ENCODE results near the gene DOK7.
A peak's percentile ranks its signal among the peaks of the same experiment; 100 is the strongest.

DOK7 gene

DNA sequence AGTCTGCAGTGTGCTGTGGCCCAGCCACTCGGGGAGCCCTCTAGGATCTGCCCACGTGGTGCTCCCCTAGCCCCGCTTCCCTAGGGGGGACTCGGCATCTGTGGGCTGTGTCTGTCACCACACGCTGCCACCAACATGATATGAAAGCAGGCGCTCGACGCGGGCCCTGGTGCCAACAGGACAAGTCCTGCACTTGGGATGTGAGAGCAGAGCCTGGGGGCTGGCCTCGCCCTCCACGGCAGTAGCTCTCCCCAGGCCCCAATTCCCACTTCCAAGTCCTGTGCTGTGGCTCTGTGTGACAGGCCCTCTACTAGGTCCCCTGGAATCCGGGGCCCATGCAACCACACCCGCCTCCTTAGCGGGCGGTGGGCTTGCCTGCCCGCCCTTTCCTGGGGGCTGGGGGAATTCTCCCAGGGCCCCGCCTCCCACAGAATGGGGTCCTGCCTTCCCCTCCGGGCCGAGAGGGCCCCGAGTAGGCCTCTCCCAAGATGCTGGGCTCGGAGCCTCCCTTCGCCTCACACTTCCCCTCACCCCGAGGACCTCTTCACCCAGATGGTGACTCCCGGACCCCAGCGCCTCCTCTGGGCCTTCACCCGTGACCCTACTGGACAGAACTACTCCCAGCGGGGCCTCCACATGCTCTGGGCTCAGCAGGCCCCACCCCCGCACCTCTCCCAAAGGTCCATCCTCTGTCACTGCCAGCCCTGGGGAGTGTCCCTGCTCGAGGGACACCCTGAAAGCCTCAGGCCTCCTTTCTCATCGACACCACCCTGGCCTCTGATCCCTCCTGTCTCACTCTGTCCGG is 57.9 kb downstream of the DOK7 start:
- no peak for DNase-seq (ENCODE audit: low read depth)

DNA sequence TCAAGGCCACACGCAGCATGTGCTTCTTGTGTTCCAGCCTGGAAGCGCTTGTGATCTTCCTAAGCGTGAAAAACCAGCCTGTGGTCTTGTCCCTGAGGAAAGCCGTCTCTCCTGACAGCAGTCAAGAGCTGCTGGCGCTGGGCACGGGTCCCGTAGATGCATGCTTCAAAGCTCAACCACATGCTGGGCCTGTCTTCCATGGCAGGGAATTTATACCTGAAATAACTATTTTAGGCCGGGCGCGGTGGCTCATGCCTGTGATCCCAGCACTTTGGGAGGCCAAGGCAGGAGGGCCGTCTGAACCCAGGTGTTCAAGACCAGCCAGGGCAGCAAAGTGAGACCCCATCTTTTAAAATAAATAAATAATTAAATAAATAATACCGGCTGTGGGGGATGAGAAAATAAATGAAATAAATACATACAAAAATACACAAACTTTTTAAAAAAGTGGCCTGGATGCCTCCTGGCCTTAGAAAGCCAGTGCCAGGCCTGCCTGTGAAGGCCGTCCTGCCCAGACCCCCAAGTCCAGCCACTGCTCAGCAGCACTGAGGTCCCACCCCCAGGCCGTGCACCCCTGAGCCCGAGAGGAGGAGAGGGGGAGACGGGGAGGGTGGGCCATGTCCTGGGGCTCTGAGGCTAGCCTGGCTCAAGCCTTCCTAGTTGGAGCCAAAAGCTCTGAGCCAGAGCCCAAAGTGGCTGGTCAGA is 58.7 kb downstream of the DOK7 start:
- DNase-seq (ENCODE audit: low read depth), result no peak

DNA sequence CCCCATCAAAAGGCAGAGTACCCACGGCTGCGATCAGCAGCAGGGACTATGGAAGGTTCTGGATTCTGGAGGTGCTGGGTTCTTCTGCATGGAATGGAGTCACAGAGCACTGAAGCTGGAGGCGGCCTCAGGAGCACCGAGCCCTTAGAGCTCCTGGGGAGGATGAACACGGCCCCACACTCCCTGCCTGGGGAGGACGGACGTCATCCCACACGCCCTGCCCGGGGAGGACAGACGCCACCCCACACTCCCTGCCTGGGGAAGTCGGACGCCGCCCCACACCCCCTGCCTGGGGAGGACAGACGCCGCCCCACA is 59.2 kb downstream of the DOK7 start:
- no peak for DNase-seq (ENCODE audit: low read depth)

DNA sequence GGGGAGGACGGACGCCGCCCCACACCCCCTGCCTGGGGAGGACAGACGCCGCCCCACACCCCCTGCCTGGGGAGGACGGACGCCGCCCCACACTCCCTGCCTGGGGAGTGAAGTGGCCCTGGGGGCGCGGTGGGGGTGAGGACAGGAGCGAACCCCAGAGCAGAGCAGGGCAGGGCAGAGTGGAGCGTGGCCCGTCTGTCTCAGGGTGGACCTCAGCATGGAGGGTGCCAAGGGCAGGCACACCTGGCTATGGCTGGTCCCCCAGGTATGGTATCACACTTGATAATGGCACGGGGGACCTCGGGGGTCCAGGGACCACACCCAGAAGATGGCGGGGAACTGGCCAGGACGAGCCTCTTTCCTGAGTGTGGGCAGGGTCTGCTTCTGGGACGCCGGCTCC is 59.5 kb downstream of the DOK7 start:
- no peak for DNase-seq (ENCODE audit: low read depth)

DNA sequence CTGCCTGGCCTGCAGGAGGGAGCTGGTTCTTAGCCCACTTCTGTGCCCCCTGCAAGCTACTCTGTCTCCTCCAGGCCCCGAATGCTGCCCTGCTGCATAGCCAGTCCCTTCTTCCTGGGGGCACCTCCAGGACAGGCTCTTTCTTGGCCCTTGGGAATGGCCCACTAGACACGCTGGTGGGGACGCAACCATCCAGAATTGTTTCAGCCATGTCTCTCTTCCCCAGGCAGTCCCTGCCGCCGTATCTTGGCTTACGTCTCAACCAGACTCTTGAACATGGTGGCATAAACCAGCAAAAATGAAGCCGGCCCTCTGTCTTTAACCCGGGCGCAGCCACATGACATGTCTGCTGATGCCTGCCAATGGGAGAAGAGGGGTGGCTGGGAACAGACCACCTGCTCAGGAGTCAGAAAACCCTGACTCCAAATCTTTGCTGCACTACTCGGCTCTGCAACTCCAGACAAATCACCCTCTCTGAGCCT is 60.1 kb downstream of the DOK7 start:
- DNase-seq (ENCODE audit: low read depth), result no peak

DNA sequence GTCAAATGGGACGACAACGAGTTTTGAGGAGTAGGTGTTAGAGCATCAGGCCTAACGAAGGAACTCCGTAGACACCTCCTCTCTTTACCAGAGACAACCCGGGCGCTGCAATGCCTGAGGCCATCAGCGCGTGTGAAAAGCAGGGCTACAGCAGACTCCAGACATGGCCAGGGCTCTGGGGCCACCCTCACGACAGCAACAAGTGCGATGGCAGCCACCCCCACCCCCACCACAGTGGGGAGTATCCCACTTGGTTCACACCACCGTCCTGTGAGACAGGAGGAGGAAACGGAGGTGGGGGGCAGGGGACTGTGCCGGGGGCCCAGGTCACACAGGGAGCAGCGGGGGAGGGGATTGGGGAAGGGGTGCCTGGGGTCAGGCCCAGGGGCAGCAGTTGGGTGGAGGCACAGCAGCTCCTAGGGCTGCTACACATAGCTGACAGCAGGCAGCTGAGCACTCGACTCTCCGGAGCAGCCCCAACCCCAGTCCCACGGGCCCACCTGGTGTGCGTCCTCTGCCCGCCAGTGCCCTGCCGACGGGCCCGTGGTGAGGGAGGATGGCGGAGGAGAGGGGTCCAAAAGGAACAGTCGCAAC is 60.6 kb downstream of the DOK7 start:
- DNase-seq (ENCODE audit: low read depth), result no peak

DNA sequence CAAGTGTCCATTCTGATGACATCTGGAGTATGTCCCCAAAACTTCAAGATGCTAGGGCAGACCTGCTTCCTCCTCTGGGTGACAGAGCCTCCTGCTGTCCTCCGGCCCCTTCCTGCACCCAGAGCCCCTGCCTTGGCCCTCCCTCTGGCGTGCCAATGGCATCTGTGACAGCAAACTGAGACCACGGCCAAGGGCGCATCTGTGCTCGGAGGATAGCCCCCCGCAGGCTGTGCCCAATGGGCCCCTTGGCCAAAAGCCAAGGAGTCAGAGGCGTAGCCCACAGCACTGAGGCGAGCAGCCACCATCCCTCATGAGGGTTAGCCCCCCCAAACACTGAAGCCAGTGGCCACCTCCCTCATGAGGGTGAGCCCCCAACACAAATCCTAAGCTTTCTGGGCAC is 61.2 kb downstream of the DOK7 start:
- DNase-seq (ENCODE audit: low read depth), result no peak

DNA sequence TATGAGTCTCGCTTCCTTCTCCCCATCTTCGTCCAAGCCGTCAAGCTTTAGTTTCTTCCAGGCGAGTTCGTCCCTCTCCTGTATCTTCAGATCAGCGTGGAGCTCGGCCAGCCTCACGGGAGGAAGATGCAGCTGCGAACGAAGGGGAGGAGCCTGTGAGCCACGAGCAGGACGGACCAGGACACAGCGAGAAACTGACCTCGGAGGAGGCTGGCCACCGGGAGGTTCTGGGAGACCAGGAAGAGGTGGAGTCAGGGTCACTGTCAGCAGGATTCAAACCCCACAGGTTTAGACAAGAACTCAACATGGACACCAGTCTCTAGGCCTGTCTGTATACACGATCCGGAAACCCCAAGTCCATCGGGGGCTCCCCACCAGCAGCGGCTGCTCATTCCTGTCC is 61.8 kb downstream of the DOK7 start:
- DNase-seq (ENCODE audit: low read depth), result no peak

DNA sequence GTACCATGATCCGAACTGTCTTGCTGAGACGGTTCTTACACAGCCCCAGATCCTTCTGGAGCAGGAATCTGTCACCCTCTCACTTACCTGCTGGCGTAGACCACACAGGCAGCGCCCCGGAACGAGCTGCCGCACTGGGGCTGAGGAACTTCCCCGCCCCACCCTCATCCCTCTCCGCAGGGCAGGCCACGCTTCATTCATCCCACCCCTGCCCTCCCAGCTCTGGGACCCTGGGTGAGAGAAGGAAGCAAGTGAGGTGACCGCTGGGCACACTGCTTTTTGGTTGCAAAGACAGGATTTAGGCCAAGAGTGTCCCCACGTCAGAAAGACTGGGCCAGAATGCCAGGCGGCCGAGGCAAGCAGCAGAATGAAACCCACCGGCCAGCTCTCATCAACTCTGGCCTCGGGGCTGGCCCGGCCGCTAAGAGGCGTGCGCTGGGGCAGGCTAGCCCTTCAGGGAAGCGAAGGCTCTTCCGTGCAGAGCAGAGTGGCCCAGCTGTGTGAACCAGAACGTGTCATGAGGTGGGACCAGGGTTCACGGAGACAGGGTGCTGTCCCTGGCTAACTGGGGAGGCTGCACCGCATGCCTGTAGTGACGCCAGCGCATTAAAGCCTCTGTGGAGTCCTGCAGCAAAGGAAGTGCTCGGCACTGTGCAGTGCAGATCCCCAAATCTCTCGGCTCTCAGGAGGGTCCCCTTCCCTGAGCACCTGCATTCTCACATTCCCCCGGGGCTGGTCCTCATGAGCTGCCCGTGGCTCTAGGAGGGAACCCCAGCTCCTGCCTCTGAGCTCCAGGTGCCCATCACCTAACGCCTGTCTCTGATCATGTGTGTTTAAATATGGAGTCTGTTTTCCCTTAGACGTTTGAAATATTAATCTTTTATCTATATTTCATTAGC is 62.7 kb downstream of the DOK7 start:
- no peak for DNase-seq (ENCODE audit: low read depth)

DNA sequence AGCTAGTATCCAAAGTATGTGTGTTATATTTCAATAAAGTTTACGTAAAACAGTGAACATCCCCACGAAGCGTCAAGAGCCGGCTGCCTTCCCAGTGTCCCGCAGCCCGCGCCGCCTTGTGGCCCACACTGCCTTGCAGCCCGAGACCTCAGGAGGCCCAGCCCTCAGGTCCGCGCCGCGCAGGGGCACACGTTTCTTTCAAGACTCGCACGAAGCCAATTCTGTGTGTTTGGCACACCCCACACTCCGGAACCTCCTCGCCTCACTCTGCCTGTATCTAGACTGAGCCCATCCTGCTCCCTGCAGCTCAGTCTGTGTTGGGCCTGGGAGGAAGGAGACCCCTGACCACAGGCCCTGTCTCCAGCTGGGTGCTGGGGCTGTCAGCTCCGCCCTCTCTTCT is 63.4 kb downstream of the DOK7 start:
- DNase-seq (ENCODE audit: low read depth), result no peak

DNA sequence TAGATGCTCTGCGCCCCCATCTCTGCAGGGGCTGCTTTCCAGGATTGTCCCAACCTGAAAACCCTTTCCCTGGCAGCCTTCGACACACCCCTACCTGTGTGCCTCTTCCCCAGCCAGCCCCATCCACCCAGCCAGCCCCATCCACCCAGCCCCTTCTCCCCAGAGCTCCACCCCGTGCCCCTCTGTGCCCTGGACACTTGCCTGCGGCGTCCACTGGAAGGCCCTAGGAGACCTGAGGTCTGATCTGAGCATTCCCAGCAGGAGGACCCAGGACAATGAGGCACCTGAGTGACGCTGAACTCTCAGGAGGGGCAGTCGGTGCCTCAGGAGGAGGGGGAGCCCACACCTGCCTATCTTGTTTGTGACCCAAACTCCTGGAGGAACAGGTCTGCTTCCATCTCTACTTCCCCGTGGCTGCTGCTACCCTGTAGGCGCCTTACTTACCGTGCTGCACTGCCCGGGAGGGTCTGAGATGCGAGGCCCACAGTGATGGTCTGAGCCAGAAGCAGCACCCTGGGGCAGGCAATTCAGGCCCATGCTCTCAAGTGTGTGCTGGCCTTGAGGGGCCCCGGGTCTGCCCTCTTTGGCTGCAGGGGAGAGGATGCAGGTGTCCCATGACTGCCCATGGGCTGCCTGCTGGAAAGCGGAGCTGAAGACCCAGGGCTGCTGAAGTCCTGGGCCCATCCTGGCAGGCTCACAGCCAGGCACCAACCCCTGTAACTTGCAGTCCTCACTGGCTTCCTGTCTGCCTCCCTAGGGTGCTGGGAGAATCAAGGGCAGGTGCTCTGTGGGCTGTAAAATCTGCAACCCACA is 64.2 kb downstream of the DOK7 start:
- no peak for DNase-seq (ENCODE audit: low read depth)

DNA sequence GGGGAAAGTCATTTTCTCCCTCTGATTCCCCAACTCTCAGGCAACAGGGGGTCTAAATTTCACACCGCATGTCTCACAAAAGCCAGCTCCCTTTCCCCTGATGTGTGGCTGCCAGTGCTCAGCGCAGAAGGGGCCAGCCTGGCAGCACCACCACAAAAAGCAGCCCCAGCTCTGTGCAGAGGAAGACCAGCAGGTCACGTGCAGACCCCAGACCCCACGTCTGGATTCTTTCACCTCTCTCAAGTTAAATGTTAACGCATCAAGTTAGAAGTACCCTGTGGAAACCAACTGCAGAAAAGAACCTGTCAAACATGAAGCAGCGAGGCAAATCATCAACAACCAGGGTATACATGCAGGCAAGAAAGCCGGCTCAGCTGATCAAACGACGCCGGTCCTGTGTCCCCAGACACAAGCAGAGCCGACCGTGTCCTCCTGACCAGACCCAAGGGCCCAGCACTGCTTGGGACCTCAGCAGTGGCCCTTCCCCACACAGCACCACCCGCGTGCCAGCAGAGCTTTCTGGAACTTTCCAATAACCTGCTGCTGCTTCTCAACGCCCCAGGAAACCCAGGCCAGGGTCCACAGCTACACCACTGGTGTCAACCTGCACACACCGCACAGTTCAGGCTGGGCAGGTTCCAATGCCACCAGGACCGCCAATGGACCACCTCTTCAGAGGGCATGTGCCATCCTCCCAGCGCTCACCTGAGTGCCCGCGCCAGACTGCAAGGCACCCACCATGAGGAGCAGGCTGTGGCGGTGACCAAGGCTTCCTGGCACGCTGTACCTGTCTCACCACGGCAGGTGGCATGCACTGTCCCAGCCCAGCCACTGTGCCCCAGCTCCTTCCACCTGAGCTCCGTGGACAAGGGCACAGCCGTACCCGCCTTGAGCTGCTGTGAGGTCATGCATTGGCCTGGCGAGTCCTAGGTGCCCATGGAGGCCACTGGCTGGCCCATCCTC is 65.1 kb downstream of the DOK7 start:
- DNase-seq (ENCODE audit: low read depth), result no peak

DNA sequence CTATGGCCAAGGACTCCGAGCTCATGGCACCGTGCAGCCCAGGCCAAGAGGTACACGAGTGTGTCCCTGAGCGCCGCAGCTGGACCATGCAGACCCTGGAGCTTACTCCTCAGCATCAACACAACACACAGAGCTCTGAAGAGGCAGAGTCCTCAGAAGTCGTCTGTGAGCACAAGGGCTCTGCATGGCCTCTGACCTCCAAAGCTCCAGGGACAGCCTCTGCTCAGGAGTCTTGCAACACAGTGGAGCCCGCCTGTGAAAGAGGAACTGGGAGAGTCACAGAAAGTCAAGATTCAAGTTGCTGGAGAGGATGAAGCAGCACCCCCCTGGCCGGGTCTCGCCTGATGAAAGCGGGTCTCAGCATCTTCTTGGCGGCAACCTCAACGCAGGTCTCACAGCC is 66.3 kb downstream of the DOK7 start:
- DNase-seq (ENCODE audit: low read depth), result no peak

DNA sequence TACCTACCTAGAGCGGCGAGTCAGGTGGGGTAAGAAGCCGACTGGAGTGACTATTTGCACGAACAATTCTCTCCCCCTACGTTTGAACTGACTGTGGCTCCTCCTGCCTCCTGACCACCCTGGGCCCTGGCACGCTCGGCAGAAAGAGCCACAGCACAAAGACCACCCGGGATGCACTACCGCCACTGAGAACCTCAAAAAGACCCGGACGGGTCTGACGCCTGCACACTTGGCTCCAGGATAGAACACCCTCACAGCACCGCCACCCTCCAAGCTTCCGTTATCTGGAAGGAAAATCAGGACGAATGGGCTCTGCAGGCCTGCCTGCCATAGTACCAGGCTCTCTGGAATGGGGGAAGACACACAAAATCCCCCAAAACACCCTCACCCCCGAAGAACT is 66.9 kb downstream of the DOK7 start:
- no peak for DNase-seq (ENCODE audit: low read depth)

DNA sequence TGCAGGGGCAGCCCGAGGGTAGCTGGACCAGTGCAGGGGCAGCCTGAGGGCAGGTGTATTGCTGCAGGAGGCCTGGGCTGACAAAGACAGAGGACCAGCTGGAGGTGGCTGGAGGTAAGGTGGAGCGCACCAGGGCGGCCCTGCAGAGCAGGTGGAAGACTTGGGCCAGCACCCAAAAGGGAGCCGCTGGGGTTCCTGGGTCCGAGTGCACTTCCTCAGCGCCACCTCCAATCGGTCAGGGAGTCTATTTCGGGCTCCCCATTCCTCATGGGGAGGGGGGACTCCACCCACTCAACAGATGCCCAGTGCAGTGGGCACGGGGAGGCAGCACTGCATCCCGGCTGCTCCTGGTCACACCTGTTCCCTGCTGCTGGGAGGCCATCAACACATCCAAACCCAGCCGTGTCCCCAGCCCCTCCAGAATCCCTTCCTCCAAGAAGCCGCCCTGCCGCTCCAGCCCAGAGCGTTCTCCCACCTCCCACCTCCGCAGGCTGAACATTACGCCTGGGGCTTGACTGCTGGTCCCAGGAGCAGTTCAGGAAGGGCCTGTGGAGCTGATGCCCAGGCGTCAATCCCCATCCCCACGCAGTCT is 67.7 kb downstream of the DOK7 start:
- DNase-seq (ENCODE audit: low read depth), result no peak

DNA sequence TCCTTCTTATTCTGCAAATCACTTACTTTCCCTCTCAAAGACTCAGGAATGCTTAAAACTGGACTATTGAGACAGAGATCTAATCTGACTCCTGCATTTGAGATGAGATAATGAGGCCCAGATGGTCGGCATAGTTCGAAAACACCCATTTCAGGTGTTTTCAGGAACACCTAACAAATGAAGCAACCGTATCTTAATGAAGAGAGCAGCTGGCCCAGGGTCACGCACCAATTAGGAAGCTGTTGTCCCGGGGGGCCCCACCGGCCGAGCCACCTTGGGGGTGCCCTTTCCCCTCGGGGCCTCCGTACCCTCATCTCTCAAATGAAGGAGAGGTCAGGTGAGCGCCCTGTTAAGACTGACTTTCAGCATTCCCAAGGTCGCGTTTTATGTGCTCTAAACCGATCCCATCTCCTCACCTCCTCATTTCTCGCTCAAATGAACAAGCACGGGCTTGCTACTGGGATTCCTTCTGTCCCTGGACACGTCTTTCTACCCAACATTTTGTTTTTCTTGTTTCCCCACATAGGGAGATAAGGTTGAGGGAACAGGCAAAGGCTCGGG is 68.3 kb downstream of the DOK7 start:
- peak; percentile 17 for DNase-seq (ENCODE audit: low read depth)

DNA sequence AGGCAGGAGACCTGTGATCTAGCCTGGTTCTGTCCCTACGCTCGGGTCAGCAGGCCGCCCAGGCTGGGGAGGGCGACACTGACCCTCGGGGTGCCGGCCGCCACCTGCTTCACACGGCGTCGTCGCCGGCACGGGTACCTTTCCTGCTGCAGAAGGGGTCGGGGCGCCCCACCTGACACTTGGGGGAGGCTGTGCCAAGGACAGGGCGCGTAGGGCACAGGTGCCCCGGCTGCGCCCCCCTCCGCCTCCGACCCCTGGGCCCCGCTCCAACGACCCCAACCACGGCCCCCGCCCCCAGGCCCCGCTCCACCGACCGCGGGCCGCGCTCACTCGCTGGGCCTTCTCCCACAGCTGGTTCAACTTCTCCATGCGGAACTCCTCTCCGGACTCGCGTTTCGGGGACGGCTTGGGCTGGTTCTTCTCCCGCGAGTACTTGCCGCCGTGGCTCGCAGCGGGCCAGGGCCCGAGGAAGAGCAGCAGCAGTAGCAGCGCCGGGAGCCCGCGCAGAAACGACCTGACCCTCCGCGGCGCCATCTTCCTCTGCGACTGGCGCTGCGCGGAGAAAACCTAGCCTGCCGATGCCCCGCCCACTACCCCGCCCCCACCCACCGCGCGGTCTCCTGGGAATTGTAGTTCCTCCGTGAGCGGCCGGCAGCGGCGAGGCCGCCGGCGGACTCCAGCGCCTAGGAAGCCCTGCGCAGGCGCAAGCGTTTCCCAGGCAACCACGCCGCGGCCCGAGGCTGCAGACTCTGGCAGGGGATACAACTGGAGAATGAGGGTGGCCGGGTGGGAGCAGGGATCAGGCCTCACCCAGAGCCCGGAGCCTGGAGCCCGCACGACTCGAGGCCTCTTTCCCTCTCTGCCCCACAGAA is 69.0 kb downstream of the DOK7 start, which contains the start of gene LRPAP1:
Gene LRPAP1 (minus strand): TSS at position 544 of the 872 bp plus-strand sequence. CDS start 10 bp downstream, at position 534.
- peak; percentile 87 for DNase-seq (ENCODE audit: low read depth)

DNA sequence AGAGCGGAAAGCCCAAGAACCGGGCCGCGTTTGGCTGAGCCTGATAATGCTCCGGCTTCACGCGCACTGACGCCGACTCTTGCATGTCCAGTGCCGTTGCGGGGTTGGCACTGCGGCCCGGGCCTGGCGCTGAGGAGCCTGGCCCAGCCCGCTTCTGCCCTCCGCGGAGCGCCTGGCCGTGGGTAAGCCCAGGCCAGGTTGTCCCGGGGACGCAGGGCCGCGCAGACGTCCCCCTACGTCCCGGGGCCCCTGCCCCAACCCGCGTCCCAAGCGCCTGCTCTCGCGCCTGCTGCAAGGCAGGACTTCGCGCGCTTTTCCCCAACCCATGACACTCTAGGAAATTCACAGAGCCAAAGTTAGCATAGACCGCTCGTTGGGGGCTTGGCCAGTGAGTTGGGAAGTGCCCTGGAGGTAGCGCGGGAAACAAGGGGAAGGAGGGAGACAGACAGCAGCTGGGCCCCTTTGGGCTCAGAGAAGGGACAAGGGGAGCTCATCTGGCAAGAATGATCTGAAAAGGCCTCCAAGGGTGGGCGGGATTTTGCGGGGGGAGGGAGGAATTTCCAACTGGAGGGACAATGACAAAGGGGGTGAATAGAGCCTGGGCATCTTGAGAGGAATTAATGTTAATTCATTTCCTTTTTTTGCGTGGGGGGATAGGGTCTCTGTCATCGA is 69.8 kb downstream of the DOK7 start:
- DNase-seq (ENCODE audit: low read depth), result no peak

Measured in ELR (cell line).